ENCODE data around the gene SEMA3F. TPM values are rescaled to one million over a fixed set of nuclear protein-coding genes. Genes with fewer than 3 reads are reported as not detected.

SEMA3F gene
- total and polyA plus RNA-seq, 2 experiments from 2014 or later, result 21.8 to 27.6 TPM

DNA sequence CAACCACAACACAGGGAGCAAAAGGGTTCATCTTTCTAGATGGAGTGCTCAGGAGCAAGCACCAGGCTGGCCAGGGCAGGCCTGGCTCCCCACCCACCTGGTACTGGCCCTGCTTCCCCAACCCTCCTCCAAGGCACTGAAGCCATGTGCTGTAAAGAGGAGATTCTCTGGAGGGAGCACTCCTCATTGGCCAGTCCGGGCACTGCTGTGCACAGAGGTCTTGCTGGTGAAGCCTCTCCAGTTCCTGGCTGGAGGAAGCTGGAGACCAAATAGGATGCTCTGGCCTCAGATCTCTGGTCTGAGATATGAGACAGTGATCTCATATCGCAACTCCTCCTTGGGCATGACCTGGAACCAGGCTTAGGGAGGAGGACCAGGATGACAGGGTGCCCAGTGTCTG lies 7.7 kb upstream of the SEMA3F start:
- no peak for TF ChIP-seq CTCF (IDR thresholded peaks at IDR 0.05; ENCODE audit: low read depth, low read length)
- H3K27ac ChIP-seq, result no peak overlapping the region

GRCh38 chr3:50147861-50148260 lies 7.3 kb upstream of the SEMA3F start:
- no peak for DNase-seq (ENCODE audit: low read depth in 1 of 2, low spot score in 1 of 2)
- H3K4me1 ChIP-seq (ENCODE audit: low read depth), result peaks cover 19% of the 10 kb centered on the region
- H3K27me3 ChIP-seq, result no peaks in the 10 kb centered on the region
- TF ChIP-seq CTCF (IDR thresholded peaks at IDR 0.05; ENCODE audit: low read depth, low read length), result no peak
- H3K4me3 ChIP-seq, result no peak overlapping the region
- H3K36me3 ChIP-seq, result no peaks in the 10 kb centered on the region
- no peak overlapping the region for H3K27ac ChIP-seq
- H3K9me3 ChIP-seq (ENCODE audit: low read depth), result no peaks in the 10 kb centered on the region

More for the DNA sequence above, 7.7 kb upstream of the SEMA3F start:
- no peaks in the 10 kb centered on the region for H3K9me3 ChIP-seq (ENCODE audit: low read depth)
- H3K4me1 ChIP-seq (ENCODE audit: low read depth), result peaks cover 19% of the 10 kb centered on the region
- H3K36me3 ChIP-seq, result no peaks in the 10 kb centered on the region
- no peaks in the 10 kb centered on the region for H3K27me3 ChIP-seq
- no peak for DNase-seq (ENCODE audit: low read depth in 1 of 2, low spot score in 1 of 2)
- H3K4me3 ChIP-seq, result no peak overlapping the region

DNA sequence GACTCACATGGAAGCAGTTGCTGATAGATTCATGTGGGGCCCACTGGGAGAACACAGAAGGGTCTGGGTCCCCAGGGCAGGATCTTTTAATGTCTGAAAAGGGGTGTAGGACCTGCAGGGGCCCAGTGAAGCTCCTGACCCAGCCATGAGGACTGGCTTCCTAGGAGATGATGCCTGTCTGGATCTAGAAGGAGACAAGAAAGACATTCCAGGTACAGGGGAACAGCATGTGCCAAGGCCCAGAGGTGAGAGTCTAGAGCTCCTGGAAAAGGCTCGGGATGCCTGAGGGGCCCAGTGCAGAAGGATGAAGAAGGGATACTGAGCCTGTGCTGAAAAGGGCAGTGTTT lies 4.7 kb upstream of the SEMA3F start:
- no peak for TF ChIP-seq CTCF (IDR thresholded peaks at IDR 0.05; ENCODE audit: low read depth, low read length)
- peaks cover 11% of the 10 kb centered on the region for H3K4me1 ChIP-seq (ENCODE audit: low read depth)
- no peak overlapping the region for H3K4me3 ChIP-seq
- no peaks in the 10 kb centered on the region for H3K9me3 ChIP-seq (ENCODE audit: low read depth)
- H3K27me3 ChIP-seq, result no peaks in the 10 kb centered on the region
- DNase-seq (ENCODE audit: low read depth in 1 of 2, low spot score in 1 of 2), result no peak
- peak overlapping the region; percentile 53 for H3K27ac ChIP-seq
- H3K36me3 ChIP-seq, result no peaks in the 10 kb centered on the region

DNA sequence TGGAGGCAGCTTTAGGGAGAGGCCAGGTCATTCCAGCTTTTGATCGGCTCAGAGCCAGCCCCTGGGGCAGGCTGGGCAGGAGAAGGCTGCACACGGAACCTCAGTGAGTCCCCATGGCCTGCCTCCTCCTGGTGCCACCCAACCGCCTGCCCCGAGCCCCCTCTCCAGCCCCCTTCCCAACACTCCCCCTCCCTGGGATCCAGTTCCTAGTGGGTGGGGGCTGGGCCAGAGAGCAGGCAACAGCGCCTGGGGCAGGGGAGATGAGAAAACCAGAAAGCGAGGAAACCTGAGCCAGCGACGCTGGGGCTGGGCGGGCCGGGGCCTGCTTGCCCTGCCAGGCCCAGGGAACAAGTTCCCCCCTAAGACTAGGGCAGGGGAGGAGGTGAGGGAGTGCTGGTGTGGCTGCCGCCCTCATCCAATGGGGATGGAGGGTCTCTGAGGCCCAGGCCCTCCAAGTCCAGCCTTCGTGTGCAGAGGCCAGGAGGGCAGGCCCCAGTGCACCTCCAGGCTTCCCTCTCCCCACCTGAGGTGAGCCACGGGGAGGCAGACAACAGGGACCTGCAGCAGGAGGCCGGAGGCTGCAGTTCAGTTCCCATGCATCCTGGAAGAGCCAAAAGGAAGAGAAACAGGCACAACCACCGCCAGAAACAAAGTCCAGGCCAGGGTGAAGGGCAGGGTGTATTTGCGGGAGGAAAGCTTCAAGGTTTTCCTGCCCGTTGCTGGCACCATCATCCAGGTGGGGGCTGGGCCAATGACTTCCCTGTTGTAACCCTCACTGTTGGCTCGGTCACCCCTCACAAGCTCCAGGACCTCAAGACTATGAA lies 4.0 kb upstream of the SEMA3F start:
- no peaks in the 10 kb centered on the region for H3K36me3 ChIP-seq
- peak in 1 of 2 donors; percentile 60 for DNase-seq (ENCODE audit: low read depth in 1 of 2, low spot score in 1 of 2)
- H3K27me3 ChIP-seq, result no peaks in the 10 kb centered on the region
- H3K4me1 ChIP-seq (ENCODE audit: low read depth), result peaks cover 13% of the 10 kb centered on the region
- TF ChIP-seq CTCF (IDR thresholded peaks at IDR 0.05; ENCODE audit: low read depth, low read length), result no peak
- H3K9me3 ChIP-seq (ENCODE audit: low read depth), result no peaks in the 10 kb centered on the region
- H3K4me3 ChIP-seq, result no peak overlapping the region
- H3K27ac ChIP-seq, result peak overlapping the region; percentile 53

DNA sequence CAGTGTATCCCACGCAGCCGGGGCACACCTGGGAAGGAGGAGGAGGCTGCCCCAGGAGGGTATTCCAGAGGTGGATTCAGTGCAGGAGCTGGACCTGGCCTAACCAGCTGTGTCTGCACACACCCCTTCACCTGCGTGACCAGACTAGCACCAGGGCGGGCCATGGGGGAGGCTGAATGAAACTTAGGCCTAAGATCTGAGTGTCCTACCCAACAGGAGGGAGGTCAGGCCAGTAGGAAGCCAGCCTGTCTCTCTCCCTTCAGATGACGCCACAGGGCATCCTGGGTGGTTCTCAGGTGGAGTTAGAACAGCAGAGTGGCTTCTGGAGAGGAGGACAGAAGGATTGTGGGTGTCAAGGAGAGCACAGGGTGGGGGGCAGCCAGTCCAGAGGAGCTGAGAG lies 3.4 kb upstream of the SEMA3F start:
- DNase-seq (ENCODE audit: low read depth in 1 of 2, low spot score in 1 of 2), result no peak
- no peaks in the 10 kb centered on the region for H3K36me3 ChIP-seq
- H3K27ac ChIP-seq, result no peak overlapping the region
- H3K4me3 ChIP-seq, result no peak overlapping the region
- H3K4me1 ChIP-seq (ENCODE audit: low read depth), result peaks cover 19% of the 10 kb centered on the region
- no peak for TF ChIP-seq CTCF (IDR thresholded peaks at IDR 0.05; ENCODE audit: low read depth, low read length)
- no peaks in the 10 kb centered on the region for H3K27me3 ChIP-seq
- no peaks in the 10 kb centered on the region for H3K9me3 ChIP-seq (ENCODE audit: low read depth)
